ENCODE results near the gene CANX.
A peak's percentile ranks its signal among the peaks of the same experiment; 100 is the strongest.
"Not testable (repeated sequence)": the region's sequence is repeated elsewhere in the genome, so short reads cannot be mapped to it uniquely, and the experiment has no call there.

CANX gene

DNA sequence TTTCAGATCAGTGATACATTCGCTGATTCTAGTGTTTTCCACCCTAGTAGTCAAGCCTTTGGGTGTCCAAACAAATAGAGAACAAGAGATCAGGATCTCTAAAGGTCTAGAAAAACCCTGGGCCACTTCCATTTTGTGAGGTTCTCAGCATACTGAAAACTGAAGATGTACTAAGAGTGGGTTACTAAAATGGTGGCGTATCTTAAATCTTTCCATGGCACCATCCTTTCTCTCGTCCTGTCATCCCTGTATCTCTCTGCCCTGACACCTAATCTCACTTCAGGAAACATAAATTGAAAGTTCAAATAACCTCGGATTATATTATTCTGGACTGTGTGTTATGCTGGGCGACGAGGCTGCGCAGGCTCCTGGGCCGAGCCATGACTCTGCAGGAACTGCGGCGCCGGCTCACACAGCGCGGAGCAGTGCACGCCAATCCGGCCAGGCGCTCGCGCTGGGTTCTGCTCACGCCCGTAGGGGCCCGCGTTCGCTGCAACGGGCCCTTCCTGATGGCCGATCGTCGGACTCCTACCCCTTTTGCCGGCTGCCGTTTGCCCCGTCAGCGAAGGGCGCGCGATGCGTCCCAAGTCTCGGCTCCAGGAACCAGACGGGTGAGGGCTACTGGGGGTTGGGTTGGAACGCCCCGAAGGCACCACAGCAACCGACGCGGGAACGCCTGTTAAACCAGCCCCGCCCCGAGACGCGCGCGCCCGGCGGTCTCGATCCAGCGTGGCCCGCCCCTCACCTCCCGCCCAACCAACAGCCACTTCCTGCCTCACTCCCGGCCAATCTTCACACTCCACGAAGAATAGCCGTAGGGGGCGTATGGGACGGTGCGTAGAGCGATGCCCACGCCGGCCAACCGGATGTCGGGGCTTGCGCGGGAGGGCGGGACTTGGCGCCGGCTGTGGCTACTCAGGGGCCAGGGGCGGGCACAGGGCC is 503 bp upstream of the CANX start:
- DNase-seq (ENCODE audit: low spot score): peak; percentile 99

DNA sequence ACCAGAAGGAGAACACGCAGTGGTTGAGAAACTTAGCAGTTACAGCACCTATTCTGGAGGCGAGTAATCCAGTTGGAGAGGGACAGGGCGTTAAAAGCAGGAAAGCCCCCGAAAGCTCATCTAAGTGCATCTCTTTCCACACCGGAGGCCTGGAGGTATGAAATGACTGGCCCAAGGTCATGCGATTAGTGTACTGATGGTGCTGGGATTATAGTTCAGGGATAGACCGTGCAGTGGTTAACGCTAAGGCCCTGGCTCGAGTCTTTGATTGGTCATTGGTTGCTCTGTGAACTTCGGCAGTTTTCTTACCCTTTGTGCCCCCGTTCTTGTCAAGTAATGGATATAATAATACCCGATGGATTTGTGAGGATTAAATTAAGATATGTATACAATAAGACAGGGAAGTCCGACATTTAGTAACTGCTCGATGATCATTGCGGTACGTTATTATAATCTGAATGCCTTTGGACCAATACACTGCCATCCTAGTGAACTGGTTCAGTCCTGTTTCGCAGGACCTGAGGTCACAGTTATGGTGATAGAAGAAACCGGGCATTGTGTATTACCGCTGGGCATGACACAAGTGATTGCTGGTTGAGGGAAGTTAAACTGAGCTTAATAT is 960 bp downstream of the CANX start:
- DNase-seq (ENCODE audit: low spot score): no peak

DNA sequence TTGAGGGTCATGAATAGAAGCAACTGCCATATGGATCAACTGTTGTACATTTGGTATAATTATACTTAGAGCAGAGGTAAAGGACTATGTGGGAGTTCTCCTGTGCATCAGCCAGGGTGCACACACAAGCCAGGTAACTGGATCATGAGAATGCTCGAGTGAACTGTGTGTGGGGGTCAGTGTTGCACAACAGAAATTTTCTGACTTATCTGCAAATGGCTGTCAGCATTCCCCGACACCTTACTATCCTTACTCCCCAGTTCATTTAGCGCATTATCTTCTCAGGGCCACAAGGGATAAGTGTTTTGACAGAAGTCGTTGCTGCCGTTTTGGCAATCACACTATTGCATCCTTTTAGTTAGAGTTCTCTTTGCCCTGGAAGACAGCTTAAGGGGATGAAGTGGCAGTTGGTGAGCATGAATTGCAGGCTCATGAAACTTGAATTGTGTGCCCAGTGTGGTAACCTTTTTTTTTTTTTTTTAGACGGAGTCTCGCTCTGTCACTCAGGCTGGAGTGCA is 1.7 kb downstream of the CANX start:
- DNase-seq (ENCODE audit: low spot score): peak; percentile 13

DNA sequence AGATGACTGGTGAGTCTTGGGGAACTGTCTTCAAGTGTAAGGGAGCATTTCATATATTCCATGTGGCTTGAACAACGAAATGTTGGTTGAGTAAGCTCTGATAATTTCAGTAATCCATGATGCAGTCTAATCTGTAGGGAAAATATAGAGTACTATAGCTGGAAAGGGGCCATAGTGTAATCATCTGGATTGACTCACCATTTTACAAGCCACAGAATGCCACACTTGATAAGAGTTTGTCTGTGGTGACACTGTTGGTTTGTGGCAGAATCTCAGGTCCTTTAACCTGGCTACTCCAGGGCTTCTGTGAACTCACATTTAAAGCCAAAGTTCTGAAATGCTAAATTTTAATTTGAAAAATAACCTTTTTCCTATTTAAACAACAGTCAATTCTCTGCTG is 17.5 kb downstream of the CANX start:
- no peak for DNase-seq (ENCODE audit: low spot score)

DNA sequence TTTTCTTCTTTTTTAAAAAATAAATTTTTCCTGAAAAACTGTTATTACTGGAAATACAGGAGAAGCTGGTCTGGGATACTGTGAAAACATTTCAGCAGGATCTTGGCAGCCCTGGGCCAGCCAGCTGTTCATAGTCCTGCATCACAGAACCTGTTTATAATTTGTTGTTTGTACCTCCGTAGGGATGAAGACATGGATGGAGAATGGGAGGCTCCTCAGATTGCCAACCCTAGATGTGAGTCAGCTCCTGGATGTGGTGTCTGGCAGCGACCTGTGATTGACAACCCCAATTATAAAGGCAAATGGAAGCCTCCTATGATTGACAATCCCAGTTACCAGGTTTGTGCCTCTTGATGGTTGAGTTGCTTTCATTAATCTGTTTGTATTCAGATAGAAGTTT is 21.5 kb downstream of the CANX start:
- DNase-seq (ENCODE audit: low spot score): no peak

DNA sequence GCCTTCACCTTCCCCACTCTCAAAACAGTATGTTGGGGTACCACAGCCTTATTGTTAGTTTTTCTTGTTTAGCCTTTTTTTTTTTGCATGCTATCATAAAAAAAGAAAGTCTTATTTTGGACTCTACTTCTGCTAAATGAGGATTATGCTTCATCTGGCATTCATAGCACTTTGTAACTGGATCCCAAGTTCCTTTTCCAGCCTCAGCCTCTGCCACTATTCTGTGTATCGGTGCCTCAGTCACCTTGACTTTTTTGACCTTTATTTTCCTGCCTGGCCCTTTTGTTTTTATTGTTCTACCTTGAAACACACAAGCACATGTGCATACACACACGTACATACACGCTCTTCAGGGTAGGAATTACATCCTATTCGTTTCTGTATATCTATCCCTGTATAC is 25.4 kb downstream of the CANX start:
- no peak for DNase-seq (ENCODE audit: low spot score)

DNA sequence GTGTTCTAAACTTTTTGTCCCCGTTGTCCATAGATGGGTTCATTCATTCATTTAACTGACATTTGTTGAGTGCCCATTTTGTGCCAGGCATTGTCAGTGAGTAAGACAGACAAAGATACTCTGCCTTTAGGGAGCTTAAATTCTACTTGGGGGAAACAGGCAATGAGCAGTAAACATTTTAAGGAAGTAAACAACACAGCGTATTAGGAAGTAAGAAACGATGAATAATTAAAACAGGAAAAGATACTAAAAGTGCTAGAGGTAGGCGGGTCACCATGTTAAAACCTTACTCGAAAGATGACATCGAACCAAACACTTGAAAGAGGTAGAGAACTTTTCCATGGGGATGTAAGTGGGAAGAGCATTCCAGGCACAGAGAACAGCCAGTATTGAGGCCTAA is 28.3 kb downstream of the CANX start:
- no peak for DNase-seq (ENCODE audit: low spot score)

DNA sequence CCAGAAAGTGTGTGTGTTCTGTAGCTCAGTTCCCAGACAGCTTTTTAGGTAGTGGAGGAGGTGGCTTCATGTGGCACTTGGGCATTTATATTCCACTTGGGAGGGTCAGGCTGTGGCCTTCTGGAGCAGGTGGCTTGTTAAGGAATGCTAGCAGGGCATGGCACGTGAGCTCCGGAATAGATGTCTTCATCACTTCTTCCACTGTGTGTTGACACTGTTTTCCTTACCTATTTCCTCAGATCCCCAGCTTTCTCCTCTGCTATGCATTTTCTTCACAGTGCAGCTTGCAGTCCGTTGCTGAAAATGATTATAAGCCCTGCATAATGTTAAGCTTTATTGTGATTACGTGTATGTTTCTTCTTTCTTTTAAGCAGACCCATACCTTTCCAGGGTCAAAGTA is 30.5 kb downstream of the CANX start:
- no peak for DNase-seq (ENCODE audit: low spot score)

DNA sequence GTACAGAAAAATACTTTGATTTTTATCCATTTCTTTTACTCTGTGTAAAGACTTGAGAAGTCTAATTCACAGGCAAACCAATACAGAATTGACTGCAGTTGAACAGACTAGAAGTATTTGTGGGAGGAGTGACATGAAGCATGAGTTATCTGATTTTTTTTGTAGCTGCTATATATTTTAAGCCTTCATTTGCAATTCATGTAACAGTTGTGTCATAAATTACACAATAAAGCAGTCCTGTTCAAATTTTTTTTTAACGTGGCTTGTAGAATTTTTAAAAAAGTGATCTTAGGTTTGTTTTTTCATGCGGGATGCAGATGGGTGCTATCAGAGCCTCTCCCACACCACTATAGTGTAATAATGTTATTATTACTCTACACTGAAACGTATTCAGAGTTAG is 31.0 kb downstream of the CANX start:
- DNase-seq (ENCODE audit: low spot score): peak; percentile 41

DNA sequence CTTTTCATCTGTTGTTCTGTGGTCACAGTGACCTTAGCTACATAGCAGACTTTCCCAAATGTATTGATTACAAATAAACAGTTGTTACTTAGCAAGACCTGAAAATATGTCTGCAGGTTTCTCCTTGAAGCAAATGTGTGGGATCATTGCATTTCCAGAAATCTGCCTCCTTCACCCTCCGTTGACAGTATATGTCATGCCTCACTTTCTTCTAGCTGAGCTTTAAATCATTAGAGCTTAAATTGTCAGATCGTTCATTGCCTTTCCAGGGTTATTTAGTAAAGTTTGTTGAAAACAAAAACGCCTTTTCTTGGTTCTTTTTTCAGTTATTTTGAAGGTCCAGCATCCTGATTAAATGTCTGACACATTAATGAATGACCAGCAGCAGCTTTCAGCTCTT is 31.6 kb downstream of the CANX start:
- peak; percentile 53 for DNase-seq (ENCODE audit: low spot score)

DNA sequence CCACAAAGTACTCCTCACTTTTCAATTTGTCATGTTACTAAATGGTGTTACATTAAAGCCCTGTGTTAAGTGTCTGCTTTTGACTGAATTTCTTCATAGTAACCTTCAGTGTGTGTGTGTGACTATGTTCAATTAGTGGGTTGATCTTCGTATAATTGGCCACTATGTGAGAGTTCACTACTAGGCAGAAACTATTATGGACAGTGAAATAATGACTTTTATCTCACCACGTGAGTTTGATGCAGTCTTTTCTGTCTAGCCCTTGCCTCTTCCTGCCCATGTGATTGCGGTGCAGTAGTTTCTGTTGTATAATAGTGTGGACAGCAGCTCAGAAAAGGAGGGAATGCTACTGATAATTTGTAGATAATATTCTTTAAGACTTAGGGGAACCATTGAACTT is 32.1 kb downstream of the CANX start:
- no peak for DNase-seq (ENCODE audit: low spot score)

DNA sequence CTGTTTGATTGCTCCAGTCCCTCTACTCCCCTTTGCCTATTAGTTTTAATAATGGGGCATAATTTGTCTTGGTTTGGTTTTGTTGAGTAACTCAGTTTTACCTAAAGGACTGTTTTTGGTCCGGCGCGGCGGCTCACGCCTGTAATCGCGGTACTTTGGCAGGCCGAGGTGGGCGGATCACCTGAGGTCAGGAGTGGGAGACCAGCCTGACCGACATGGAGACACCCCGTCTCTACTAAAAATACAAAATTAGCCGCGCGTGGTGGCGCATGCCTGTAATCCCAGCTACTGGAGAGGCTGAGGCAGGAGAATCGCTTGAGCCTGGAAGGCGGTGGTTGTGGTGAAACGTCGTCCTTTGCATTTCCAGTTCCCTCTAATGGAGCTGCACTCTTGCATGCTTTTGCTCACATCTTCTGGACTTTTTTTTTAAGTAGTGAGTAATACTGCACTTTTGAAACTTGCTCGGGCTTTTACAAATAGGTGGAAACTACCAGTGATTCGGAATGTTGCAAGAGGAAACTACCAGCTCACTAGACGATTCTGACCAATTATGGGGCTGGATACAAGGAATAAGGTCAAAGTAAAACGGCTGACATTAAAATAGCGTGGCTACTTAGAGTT is 33.1 kb downstream of the CANX start:
- DNase-seq (ENCODE audit: low spot score): no peak

DNA sequence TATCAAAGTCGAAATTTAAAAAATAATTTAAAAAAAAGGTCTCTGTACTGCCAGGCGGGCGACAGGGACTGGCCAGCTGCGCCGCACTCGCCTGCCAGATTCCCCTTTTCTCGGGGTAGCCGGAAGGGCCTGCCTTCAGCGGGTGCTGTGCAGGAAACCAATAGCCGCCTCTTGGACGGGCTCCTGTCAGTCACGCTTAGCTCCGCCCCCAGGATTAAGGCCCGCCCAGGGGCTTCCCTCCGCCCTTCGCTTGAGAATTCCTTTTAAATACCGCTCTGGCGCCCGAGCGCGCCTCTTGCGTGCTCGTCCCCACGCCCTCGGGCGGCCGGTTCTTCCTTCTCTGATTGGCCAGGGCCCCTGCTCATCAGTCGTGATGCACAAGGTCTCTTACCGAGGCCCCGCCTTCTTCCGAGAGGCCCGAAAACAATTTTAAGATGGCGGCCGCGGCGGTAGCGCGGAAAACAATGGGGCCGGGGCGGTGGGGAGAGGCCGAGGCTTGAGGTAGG is 33.7 kb downstream of the CANX start, which contains the start of gene MAML1:
Gene MAML1 (plus strand): TSS at position 411 of the 506 bp plus-strand sequence. CDS start 291 bp downstream, outside the sequence.
- peak; percentile 100 for DNase-seq (ENCODE audit: low spot score)

DNA sequence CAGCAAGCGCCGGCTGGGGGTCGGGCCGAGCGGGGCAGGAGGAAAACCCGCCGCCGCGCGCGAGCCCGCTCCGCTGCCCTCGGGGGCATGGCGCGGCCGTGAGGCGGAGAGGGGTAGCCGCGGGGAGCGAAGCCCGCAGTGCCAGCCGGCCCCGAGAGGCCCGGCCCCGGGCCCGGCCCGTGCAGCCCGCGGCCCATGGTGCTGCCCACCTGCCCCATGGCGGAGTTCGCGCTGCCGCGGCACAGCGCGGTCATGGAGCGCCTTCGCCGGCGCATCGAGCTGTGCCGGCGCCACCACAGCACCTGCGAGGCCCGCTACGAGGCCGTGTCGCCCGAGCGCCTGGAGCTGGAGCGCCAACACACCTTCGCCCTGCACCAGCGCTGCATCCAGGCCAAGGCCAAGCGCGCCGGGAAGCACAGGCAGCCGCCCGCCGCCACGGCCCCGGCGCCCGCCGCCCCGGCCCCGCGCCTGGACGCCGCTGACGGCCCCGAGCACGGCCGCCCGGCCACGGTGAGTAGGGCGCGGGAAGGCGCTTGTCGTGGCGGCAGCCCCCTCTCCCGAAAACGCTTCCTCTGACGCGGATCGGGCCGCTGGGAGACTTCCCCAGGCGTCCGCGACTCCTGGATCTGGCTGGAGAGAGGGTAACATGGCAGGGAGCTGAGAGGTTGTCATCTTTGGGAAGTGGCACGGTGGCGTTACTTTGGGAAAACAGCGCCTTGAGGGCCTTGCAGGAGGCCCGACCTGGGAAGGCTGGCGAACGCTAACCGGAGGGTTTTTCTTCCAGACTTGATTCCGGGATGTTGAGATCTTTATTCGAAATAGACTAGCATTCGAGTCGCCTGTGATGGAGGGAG is 34.4 kb downstream of the CANX start:
- DNase-seq (ENCODE audit: low spot score): peak; percentile 42

DNA sequence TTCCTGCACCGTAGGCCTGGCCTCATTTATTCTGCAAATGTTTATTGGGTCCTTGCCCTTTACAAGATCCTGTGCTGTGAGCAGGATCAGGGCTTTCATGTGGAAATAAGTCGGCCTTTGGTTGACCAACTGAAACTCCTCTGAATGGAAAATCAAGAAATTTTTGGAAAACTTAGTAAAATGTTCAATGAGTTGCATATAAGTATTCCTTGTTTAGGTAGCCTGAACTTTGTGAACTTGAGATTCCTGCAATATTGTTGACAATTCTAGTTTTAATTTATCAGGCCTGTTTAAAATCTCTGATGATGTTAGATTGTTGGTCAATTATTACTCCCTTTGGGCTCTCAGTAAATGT is 35.0 kb downstream of the CANX start:
- DNase-seq (ENCODE audit: low spot score): no peak

DNA sequence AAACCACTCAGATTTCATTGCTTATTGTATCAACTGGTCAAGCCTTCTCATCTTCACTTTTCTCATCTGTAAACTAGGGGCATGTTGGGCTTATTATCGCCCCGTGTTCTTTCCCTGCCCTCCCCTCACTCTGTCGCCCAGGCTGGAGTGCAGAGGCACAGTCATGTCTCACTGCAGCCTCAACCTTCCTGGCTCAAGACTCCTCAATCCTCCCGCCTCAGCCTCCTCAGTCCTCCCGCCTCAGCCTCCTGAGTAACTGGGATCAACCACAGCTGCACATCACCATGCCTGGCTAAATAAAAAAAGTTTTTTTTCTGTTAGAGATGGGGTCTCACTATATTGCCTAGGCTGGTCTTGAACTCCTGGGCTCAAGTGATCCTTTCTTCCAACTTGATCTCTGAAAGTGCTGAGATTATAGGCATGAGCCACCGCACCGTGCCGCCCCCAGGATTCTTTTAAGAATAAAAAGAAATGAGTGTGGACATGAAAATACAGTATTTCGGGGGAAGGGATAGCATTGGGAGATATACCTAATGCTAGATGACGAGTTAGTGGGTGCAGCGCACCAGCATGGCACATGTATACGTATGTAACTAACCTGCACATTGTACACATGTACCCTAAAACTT is 35.9 kb downstream of the CANX start:
- no peak for DNase-seq (ENCODE audit: low spot score)

DNA sequence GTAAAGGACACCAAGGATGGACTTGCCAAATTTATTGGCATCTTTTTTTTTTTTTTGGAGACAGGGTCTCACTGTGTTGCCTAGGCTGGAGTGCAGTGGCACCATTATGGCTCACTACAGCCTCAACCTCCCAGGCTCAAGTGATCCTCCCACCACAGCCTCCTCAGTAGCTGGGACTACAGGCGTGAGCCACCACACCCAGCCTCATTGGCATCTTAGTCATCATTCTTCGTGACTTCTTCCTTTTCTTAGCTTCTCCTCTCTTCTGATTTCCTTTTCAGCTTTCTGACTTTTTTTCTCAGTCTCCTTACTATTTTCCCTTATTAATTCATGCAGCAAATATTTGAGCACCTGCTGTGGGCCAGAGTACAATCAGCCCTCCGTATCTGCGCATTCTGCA is 40.0 kb downstream of the CANX start:
- DNase-seq (ENCODE audit: low spot score): no peak

DNA sequence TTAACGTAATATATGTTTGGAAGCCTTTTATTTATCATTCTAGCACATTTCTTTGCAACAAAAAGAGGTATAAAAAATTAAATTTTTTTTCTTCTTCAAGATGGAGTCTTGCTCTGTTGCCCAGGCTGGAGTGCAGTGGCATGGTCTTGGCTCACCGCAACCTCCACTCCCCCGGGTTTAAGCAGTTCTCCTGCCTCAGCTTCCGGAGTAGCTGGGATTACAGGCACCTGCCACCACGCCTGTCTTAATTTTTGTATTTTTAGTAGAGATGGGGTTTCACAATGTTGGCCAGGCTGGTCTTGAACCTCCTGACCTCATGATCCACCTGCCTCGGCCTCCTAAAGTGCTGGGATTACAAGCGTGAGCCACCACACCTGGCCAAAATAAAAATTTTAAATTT is 45.3 kb downstream of the CANX start:
- DNase-seq (ENCODE audit: low spot score): not testable (repeated sequence)

DNA sequence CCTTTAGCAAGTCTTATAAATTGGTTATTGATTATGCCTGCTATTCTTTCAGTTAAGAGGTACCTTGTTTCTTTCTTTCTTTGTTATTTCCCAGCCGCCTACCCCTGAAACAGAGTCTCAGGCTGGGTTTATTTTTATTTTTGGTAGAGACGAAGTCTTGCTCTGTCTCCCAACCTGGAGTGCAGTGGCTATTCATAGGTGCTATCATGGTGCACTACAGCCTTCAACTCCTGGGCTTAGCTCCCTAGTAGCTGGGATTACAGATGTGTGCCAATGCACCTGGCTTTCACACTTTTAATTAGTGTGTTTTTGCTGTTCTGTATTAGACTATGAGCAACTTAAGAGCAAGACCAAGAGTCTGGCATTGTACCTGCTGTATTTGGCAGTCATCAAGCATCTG is 48.1 kb downstream of the CANX start:
- DNase-seq (ENCODE audit: low spot score): no peak

DNA sequence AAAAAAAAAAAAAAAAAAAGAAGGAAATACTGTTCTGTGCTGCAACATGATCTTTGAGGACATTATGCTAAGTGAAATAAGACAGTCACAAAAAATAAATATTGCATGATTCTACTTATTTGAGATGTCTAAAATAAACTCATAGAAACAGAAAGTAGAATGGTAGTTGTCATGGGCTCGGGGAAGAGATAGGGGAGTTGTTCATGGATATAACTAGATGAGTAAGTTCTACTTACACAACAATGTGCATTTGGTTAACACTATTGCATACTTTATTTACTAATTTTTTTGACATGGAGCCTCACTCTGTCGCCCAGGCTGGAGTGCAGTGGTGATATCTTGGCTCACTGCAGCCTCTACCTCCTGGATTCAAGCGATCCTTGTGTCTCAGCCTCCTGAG is 49.0 kb downstream of the CANX start:
- no peak for DNase-seq (ENCODE audit: low spot score)

DNA sequence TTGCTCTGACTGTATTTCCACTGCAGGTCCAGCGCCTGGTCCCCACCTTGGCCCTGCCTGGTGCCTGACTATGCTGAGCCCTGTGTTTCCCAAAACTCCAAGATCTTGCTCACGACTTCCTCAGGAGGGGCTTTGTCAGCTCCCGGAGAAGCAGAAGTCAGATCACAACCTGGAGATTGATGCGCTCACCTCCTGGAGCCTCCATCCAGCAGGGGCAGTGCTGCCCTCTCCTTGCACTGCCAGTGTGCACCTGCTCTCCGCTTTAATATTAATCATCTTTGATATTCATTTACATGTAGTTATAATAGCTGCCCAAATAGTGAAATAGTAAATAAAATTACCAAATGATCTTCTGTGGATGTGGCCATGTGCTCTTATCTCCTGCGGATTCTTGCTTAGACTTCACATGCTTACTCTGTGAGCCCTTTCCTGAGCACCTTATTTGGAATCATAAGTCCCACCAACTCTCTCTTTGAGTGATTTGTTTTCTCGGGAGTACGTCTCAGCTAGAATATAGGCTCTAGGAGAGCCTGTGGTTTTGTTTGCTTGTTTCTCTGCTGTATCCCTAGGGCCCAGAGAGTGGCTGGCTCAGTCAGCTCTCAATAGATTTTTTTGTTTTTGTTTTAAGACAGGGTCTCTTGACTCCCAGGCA is 51.2 kb downstream of the CANX start:
- DNase-seq (ENCODE audit: low spot score): no peak
